GM10266 (cell line): ENCODE measurements around the gene CFP.

Experiments used
- DNase-seq: peaks from one replicate; pipeline ENCODE4 v3.0.0; 2012; ENCODE audit errors: extremely low spot score
- TF ChIP-seq, protein P1 (sequence below): IDR thresholded peaks from 2 replicates; pipeline ENCODE4 v1.5.1; 2012; ENCODE audit warnings: mild to moderate bottlenecking, low read depth; ENCODE audit not compliant: control insufficient read depth, insufficient read depth; ENCODE audit errors: missing control alignments

Gene CFP

GRCh38 chrX:47613082-47613481 lies 16.6 kb downstream of the CFP start:
- DNase-seq = no peak
- TF ChIP-seq, protein P1, sequence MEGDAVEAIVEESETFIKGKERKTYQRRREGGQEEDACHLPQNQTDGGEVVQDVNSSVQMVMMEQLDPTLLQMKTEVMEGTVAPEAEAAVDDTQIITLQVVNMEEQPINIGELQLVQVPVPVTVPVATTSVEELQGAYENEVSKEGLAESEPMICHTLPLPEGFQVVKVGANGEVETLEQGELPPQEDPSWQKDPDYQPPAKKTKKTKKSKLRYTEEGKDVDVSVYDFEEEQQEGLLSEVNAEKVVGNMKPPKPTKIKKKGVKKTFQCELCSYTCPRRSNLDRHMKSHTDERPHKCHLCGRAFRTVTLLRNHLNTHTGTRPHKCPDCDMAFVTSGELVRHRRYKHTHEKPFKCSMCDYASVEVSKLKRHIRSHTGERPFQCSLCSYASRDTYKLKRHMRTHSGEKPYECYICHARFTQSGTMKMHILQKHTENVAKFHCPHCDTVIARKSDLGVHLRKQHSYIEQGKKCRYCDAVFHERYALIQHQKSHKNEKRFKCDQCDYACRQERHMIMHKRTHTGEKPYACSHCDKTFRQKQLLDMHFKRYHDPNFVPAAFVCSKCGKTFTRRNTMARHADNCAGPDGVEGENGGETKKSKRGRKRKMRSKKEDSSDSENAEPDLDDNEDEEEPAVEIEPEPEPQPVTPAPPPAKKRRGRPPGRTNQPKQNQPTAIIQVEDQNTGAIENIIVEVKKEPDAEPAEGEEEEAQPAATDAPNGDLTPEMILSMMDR = no peak

DNA sequence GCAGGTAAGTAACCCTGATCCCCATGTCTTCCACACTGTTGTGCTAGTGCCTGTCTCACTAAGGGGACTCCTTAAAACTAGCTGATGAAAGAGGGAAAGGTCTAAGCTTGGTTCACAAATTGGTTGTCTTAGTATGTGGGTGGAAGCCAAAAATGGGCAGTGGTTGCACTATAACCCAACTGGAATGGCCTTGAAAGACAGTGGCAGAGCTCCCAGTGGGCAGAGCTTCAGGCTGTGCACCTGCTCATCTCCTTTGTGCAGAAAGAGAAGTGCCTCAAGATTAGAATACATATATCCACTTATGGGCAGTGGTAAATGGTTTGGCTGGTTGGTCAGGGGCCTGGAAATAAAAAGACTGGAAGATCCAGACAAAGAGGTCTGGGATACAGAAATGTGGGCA lies 17.3 kb downstream of the CFP start:
- no peak for DNase-seq
- TF ChIP-seq, protein P1 = no peak

GRCh38 chrX:47611926-47612325 lies 17.8 kb downstream of the CFP start:
- TF ChIP-seq, protein P1 = no peak
- no peak for DNase-seq

DNA sequence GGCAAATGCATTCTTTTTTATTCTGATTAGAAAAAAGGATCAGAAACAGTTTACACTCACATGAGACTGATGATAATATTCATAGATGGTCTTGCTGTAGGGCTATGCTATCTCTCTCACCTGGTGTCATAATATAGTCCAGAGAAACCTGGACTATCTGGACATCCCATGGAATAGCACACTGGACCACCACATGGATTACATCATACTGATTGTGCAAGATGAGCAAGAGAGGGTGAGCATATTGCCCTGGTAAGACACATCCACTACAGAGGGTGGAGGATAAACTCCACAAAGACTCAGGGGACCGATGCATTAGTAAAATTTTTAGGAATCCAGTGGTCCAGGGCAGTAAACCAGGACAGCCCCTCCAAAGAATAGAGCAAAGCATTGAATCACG lies 18.2 kb downstream of the CFP start:
- no peak for DNase-seq
- TF ChIP-seq, protein P1 = no peak

DNA sequence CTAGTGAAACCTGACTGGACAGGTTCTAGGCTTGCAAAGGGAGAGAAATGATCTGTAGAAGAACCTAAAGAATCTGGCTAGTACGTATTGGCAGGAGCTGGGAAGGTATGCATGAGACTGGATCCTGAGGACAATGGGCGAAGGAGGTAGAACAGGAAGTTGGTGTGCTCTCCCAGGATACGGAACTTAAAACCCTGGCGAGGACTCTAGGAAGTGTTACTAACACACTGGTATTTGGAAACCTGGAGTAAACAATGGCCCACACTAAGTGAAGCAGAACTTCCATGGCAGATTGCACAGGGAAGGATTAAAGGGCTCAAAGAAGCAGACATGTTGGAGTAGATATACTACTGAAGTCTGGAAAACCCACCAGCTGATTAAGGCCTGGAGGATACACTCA lies 19.2 kb downstream of the CFP start:
- no peak for DNase-seq
- TF ChIP-seq, protein P1 = no peak

GRCh38 chrX:47608130-47608810 lies 21.5 kb downstream of the CFP start:
- TF ChIP-seq, protein P1 = no peak
- no peak for DNase-seq

GRCh38 chrX:47607091-47607490 lies 22.6 kb downstream of the CFP start:
- TF ChIP-seq, protein P1 = no peak
- no peak for DNase-seq
